HEK293 (cell line): Measurements from ENCODE around the gene ASB6.

Experiments used
- CTCF ChIA-PET: fragments of 350-600 bp; formaldehyde crosslinking; extraction: SDS; loops from one replicate; lab custom pipeline; 2021; ENCODE audit warnings: antibody characterized with exemption; lab: Yijun Ruan, JAX
- POLR2A ChIA-PET: fragments of 300-600 bp; formaldehyde crosslinking; extraction: SDS; loops from one replicate; lab custom pipeline; 2020; ENCODE audit warnings: antibody characterized with exemption, inconsistent platforms; lab: Yijun Ruan, JAX
- H3K27ac ChIP-seq: fragments of 200-500 bp; sonication (Bioruptor generic); 2 replicates; pipeline ENCODE4 v1.5.1; 2014; ENCODE audit warnings: low read depth, low read length, control low read depth, inconsistent platforms; ENCODE audit errors: extremely low read depth
- H3K36me3 ChIP-seq, 2 experiments: fragments of 200-500 bp in 1 of 2; sonication (Bioruptor generic) in 1 of 2; 1 replicate in 1 of 2; 2 replicates in 1 of 2; pipeline ENCODE4 v1.5.1; 2014 to 2017; ENCODE audit warnings: inconsistent platforms in 2 of 2, low read length in 2 of 2; ENCODE audit not compliant: control insufficient read depth in 2 of 2, insufficient read depth in 1 of 2
- H3K4me1 ChIP-seq: fragments of 200-500 bp; sonication (Bioruptor generic); 2 replicates; pipeline ENCODE4 v1.5.1; 2014; ENCODE audit warnings: mild to moderate bottlenecking, low read length, inconsistent platforms; ENCODE audit not compliant: control insufficient read depth, insufficient read depth
- H3K4me3 ChIP-seq: 2 replicates; pipeline ENCODE4 v1.5.1; 2011; ENCODE audit warnings: low read depth, mild to moderate bottlenecking, control low read depth, low read length, moderate library complexity
- H3K9me3 ChIP-seq: fragments of 200-500 bp; sonication (Bioruptor generic); 2 replicates; pipeline ENCODE4 v1.5.1; 2014; ENCODE audit warnings: low read depth, low read length, inconsistent platforms; ENCODE audit not compliant: control insufficient read depth, insufficient read depth
- ATF2 ChIP-seq: fragments of 450-650 bp; formaldehyde crosslinking; IDR thresholded peaks from 2 replicates; pipeline ENCODE4 v1.5.1; 2016; ENCODE audit warnings: missing biosample characterization, missing genetic modification characterization, low read depth
- KLF9 ChIP-seq: fragments of 450-650 bp; formaldehyde crosslinking; IDR thresholded peaks from 2 replicates; pipeline ENCODE4 v1.5.1; 2016; ENCODE audit warnings: missing biosample characterization, missing genetic modification characterization, low read depth
- REPIN1 ChIP-seq: fragments of 450-650 bp; formaldehyde crosslinking; IDR thresholded peaks from 2 replicates; pipeline ENCODE4 v1.5.1; 2017; ENCODE audit warnings: missing biosample characterization, missing genetic modification characterization, low read depth
- SALL2 ChIP-seq: fragments of 450-650 bp; formaldehyde crosslinking; IDR thresholded peaks from 2 replicates; pipeline ENCODE4 v1.5.0; 2017; ENCODE audit warnings: missing biosample characterization, mild to moderate bottlenecking, missing genetic modification characterization, borderline replicate concordance
- SCRT2 ChIP-seq: fragments of 450-650 bp; formaldehyde crosslinking; IDR thresholded peaks from 2 replicates; pipeline ENCODE4 v1.5.1; 2016; ENCODE audit warnings: missing biosample characterization, missing genetic modification characterization
- TSHZ1 ChIP-seq: fragments of 450-650 bp; formaldehyde crosslinking; IDR thresholded peaks from 2 replicates; pipeline ENCODE4 v1.5.1; 2016; ENCODE audit warnings: missing biosample characterization, missing genetic modification characterization, borderline replicate concordance
- ZBTB1 ChIP-seq: fragments of 450-650 bp; formaldehyde crosslinking; IDR thresholded peaks from 2 replicates; pipeline ENCODE4 v1.5.1; 2016; ENCODE audit warnings: missing biosample characterization, missing genetic modification characterization
- ZBTB10 ChIP-seq: fragments of 450-650 bp; formaldehyde crosslinking; IDR thresholded peaks from 2 replicates; pipeline ENCODE4 v1.5.1; 2016; ENCODE audit warnings: missing biosample characterization, missing genetic modification characterization
- ZBTB7A ChIP-seq: fragments of 450-650 bp; formaldehyde crosslinking; IDR thresholded peaks from 2 replicates; pipeline ENCODE4 v1.5.1; 2016; ENCODE audit warnings: low read depth, missing biosample characterization, missing genetic modification characterization
- ZFP37 ChIP-seq: fragments of 450-650 bp; formaldehyde crosslinking; IDR thresholded peaks from 2 replicates; pipeline ENCODE4 v1.5.1; 2016; ENCODE audit warnings: missing biosample characterization, missing genetic modification characterization
- ZNF138 ChIP-seq: fragments of 450-650 bp; formaldehyde crosslinking; IDR thresholded peaks from 2 replicates; pipeline ENCODE4 v1.5.1; 2016; ENCODE audit warnings: missing biosample characterization, missing genetic modification characterization, borderline replicate concordance
- ZNF148 ChIP-seq: fragments of 450-650 bp; formaldehyde crosslinking; IDR thresholded peaks from 2 replicates; pipeline ENCODE4 v1.5.0; 2017; ENCODE audit warnings: missing biosample characterization, missing genetic modification characterization, borderline replicate concordance
- ZNF174 ChIP-seq: fragments of 450-650 bp; formaldehyde crosslinking; IDR thresholded peaks from 2 replicates; pipeline ENCODE4 v1.5.0; 2017; ENCODE audit warnings: missing biosample characterization, mild to moderate bottlenecking, missing genetic modification characterization
- ZNF19 ChIP-seq: fragments of 450-650 bp; formaldehyde crosslinking; IDR thresholded peaks from 2 replicates; pipeline ENCODE4; 2016; ENCODE audit warnings: missing biosample characterization, missing genetic modification characterization, low read depth
- ZNF24 ChIP-seq: fragments of 450-650 bp; formaldehyde crosslinking; IDR thresholded peaks from 2 replicates; pipeline ENCODE4 v1.5.1; 2016; ENCODE audit warnings: missing biosample characterization, missing genetic modification characterization
- ZNF266 ChIP-seq: fragments of 450-650 bp; formaldehyde crosslinking; IDR thresholded peaks from 2 replicates; pipeline ENCODE4 v1.5.1; 2016; ENCODE audit warnings: missing biosample characterization, missing genetic modification characterization, low read depth
- ZNF335 ChIP-seq: fragments of 450-650 bp; formaldehyde crosslinking; conservative IDR thresholded peaks from 2 replicates; pipeline ENCODE4 v1.5.1; 2016; ENCODE audit warnings: missing biosample characterization, missing genetic modification characterization
- ZNF366 ChIP-seq: fragments of 450-650 bp; formaldehyde crosslinking; conservative IDR thresholded peaks from 2 replicates; pipeline ENCODE4 v1.5.1; 2016; ENCODE audit warnings: missing biosample characterization, missing genetic modification characterization
- ZNF37A ChIP-seq: fragments of 450-650 bp; IDR thresholded peaks from 2 replicates; pipeline ENCODE4 v1.5.1; 2018; ENCODE audit warnings: missing biosample characterization, missing genetic modification characterization
- ZNF548 ChIP-seq: fragments of 450-650 bp; formaldehyde crosslinking; IDR thresholded peaks from 2 replicates; pipeline ENCODE4 v1.5.1; 2016; ENCODE audit warnings: missing biosample characterization, missing genetic modification characterization
- ZNF571 ChIP-seq: fragments of 450-650 bp; formaldehyde crosslinking; IDR thresholded peaks from 2 replicates; pipeline ENCODE4 v1.5.0; 2017; ENCODE audit warnings: missing biosample characterization, missing genetic modification characterization
- ZNF596 ChIP-seq: fragments of 450-650 bp; IDR thresholded peaks from 2 replicates; pipeline ENCODE4 v1.5.0; 2018; ENCODE audit warnings: missing biosample characterization, mild to moderate bottlenecking, missing genetic modification characterization, moderate library complexity
- ZNF639 ChIP-seq: fragments of 450-650 bp; formaldehyde crosslinking; IDR thresholded peaks from 2 replicates; pipeline ENCODE4 v1.5.1; 2016; ENCODE audit warnings: missing biosample characterization, missing genetic modification characterization
- ZNF658 ChIP-seq: fragments of 450-650 bp; formaldehyde crosslinking; IDR thresholded peaks from 2 replicates; pipeline ENCODE4; 2016; ENCODE audit warnings: missing biosample characterization, missing genetic modification characterization
- ZNF701 ChIP-seq: fragments of 450-650 bp; formaldehyde crosslinking; IDR thresholded peaks from 2 replicates; pipeline ENCODE4 v1.5.1; 2016; ENCODE audit warnings: missing biosample characterization, missing genetic modification characterization

ASB6 gene

GRCh38 chr9:129661029-129661428 is 19.1 kb upstream of the ASB6 start:
- ChIA-PET POLR2A (no interaction called here), CTCF (interaction anchor here (0.6 to 1.4 kb wide), 5 partner anchors 18 to 129 kb away, joined by 3 to 5 read pairs (median 4); no protein-coding TSS in a partner anchor)
- H3K4me3 ChIP-seq, result no peak overlapping the region
- no peaks in the 10 kb centered on the region for H3K9me3 ChIP-seq
- no peaks in the 10 kb centered on the region for H3K36me3 ChIP-seq
- H3K27ac ChIP-seq, result no peak overlapping the region
- no peaks in the 10 kb centered on the region for H3K4me1 ChIP-seq
- TF ChIP-seq ZNF596 (tag by site-specific recombination), result no peak
- no peak for TF ChIP-seq ZBTB7A (tag by site-specific recombination)
- no peak for TF ChIP-seq ZNF571 (tag by site-specific recombination)
- no peak for TF ChIP-seq ZNF138 (tag by site-specific recombination)
- TF ChIP-seq ATF2, result no peak
- TF ChIP-seq ZNF366 (tag by site-specific recombination), result no peak
- TF ChIP-seq ZNF24, result no peak
- TF ChIP-seq REPIN1 (tag by site-specific recombination), result no peak
- TF ChIP-seq ZBTB10 (tag by site-specific recombination), result no peak
- no peak for TF ChIP-seq KLF9 (tag by site-specific recombination)
- TF ChIP-seq ZNF548 (tag by site-specific recombination), result no peak
- no peak for TF ChIP-seq ZFP37
- no peak for TF ChIP-seq ZBTB1 (tag by site-specific recombination)
- no peak for TF ChIP-seq ZNF266
- no peak for TF ChIP-seq ZNF335 (tag by site-specific recombination)
- no peak for TF ChIP-seq ZNF639
- TF ChIP-seq ZNF37A (tag by site-specific recombination), result no peak

GRCh38 chr9:129656795-129657390 is 14.9 kb upstream of the ASB6 start:
- POLR2A ChIA-PET, result interaction anchor here (0.7 kb wide), 1 partner anchor 273 kb away, joined by 3 read pairs; no protein-coding TSS in a partner anchor
- CTCF ChIA-PET, result interaction anchor here (1.0 to 2.0 kb wide), 7 partner anchors 14 to 133 kb away, joined by 3 to 8 read pairs (median 4); no protein-coding TSS in a partner anchor
- Histone ChIP-seq H3K27ac (no peak overlapping the region), H3K4me1 (no peaks in the 10 kb centered on the region), H3K36me3 (no peaks in the 10 kb centered on the region), H3K9me3 (no peaks in the 10 kb centered on the region), H3K4me3 (no peak overlapping the region)
- TF ChIP-seq ZNF148 (tag by site-specific recombination), result no peak
- no peak for TF ChIP-seq ZNF658 (tag by site-specific recombination)
- TF ChIP-seq SCRT2 (tag by site-specific recombination), result no peak
- no peak for TF ChIP-seq ZNF19 (tag by site-specific recombination)
- TF ChIP-seq ZNF174 (tag by site-specific recombination), result no peak
- no peak for TF ChIP-seq ZNF596 (tag by site-specific recombination)
- no peak for TF ChIP-seq SALL2 (tag by site-specific recombination)
- TF ChIP-seq ZNF701 (tag by site-specific recombination), result no peak
- 0 out of 2 replicates have a peak, but pooled peaks have one; percentile 7 for TF ChIP-seq TSHZ1
